ELF-1 (cell line): ENCODE data around the gene TMEM59.
"Not testable (repeated sequence)": the region's sequence is repeated elsewhere in the genome, so short reads cannot be mapped to it uniquely, and the experiment has no call there.

Experiments
- DNase-seq: peaks from one replicate; pipeline ENCODE4 v3.0.0-alpha.2; 2016; ENCODE audit warnings: low read depth, low spot score

Gene TMEM59, protein sequence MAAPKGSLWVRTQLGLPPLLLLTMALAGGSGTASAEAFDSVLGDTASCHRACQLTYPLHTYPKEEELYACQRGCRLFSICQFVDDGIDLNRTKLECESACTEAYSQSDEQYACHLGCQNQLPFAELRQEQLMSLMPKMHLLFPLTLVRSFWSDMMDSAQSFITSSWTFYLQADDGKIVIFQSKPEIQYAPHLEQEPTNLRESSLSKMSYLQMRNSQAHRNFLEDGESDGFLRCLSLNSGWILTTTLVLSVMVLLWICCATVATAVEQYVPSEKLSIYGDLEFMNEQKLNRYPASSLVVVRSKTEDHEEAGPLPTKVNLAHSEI

DNA sequence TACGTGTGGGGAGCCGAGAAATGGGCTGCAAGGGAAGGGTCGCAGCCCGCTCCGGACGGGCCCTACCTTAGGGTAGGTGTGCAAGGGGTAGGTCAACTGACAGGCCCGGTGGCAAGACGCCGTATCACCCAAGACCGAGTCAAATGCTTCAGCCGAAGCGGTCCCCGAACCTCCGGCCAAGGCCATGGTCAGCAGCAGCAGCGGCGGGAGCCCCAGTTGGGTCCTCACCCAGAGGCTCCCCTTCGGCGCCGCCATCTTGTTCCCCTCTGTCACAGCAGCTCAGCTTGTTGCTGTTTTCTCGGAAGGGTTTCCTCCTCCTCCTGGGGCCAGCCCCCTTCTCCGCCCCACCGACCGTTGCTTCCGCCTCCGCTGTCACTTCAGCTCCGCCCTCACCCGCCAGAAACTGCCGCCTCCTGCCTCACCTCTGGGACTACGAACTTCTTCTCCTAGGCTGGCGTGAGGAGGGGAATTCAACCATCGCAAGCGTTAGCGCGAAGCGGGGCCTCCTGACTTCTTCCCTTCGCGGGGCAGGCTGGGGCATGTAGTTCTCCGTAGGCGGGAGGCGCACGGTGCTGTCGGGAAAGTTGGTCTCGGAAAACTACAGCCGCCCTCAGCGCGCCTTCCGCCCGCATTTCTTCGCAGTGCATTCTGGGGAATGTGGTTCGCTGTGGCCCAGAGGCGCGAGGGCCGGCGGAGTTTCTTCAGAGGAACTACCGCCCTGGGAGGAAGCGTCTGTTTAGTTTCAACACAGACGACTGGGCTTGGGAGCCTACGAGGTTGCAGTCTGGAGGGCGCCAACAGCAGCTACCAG, at the start of gene TMEM59, which contains the start of gene TCEANC2:
TMEM59 (minus strand) TSS at position 271 of the 811 bp plus-strand sequence; CDS start at position 255, 16 bp downstream.
TCEANC2 (plus strand) TSS at position 675 of the 811 bp plus-strand sequence. CDS start 815 bp downstream, outside the sequence.
- DNase-seq, result peak; percentile 99

DNA sequence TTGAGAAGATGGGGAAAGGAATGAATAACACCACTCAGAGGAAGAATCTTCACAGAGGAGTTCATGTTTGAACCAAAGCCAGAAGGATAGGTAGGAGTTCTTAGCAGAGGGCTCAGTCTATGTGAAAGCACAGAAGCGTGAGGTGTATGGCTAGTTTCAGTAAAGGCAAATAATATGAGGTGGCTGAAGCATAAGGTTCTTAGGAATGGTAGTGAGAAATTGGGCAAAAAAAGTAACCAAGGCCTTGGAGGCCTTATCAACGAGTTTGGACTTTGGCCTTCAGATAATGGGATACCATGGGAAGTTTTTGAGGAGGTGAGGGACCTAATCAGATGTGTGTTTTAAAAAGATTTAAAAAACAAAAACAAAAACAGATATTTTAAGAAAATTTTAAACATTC, 47.5 kb upstream of the TMEM59 start:
- no peak for DNase-seq

DNA sequence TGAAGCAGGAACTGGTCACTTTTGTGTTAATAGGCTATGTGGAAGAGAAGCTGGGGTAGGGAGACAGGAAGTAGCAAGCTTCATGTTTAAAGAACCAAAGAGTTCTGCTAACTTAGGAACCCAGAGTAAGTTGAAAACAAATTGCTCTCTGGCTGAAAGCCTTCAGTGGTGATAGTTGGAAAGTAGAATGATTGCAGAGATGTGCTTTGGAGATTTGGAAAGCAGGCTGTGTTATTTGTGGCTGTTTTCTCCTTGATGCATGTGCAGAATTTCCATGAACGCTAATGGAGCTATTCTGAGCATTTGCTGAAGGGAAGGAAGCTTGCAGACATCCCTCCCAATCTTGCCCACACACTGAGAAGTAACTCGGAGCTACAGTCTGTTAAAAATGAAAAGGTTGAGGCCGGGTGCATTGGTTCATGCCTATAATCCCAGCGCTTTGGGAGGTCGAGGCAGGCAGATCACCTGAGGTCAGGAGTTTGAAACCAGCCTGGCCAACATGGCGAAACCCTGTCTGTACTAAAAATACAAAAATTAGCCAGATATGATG, 46.1 kb upstream of the TMEM59 start:
- DNase-seq, result no peak

DNA sequence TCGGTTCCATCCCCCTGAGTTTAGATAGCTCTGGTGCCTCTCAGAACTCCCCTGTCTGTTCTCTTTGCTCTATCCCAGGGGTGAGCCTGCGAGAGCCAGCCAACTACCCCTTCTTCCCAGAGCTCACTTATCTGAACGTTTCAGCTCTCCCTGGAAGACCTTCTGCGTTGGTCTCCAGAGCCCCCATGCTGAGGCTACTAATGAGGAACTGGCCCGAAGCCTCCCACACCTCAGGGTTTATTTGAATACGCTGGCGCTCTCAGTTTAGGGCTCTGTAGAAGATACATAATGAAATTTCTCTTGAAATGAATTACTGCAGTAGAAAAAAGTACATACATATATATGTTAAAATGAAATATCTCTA, 43.9 kb upstream of the TMEM59 start:
- no peak for DNase-seq

DNA sequence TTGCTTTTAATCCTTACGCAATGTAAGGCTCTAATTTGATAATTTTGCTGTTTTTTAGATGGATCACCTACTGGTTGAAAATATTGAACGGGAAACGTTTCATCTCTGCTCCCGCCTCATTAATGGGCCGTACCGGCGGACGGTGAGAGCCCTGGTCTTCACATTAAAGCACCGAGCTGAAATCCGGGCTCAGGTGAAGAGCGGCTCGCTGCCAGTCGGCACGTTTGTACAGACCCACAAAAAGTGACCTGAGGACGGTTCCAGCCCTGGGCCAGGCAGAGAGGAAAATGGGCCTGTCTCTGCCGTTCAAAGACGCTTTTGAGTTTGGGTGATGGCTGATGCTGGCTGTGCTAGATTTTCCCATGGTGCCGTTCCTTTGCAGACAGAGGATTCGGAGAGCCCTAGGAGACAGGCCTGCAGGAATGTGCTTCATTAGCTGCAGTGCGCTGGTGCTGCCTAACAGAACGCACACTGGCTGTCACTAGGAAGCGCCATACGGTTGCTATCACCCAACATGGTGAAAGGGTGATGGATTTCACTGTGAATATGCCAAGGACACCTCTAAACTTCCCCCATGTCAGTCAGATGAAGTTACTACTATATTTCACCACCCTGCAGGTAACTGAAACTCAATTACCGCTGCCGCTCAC, 43.3 kb upstream of the TMEM59 start:
- DNase-seq, result no peak

DNA sequence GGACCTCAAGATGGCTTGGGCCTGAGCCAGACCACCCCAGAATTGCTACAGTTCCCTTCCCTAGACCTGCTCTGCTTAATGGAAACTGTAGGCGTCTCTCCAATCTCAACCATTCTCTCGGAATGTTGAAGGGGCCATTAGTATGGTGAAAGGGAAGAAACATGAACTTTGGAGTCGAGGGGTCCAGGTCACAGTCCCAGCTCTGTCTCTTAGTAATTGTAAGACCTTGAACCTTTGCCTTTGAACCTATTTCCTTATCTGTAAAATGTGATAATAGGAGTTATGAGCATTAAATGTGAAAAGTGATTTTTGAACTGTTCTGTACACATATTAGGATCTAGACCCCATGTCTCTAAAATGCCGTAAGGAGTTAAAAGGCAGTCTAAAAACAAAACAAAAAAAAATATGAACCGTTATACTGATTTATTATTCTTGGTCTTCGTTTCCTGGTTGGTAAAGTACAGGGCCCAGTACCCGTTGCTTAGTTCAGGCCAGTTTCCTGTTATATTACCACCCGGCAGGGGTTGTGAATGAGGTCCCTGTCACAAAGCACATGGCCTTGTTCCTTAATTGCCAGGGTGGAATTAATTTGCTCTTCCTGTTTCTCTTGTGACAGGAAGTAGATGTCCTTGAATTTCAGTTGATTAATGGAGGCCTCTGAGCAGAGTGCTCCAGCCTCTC, 42.7 kb upstream of the TMEM59 start:
- no peak for DNase-seq

DNA sequence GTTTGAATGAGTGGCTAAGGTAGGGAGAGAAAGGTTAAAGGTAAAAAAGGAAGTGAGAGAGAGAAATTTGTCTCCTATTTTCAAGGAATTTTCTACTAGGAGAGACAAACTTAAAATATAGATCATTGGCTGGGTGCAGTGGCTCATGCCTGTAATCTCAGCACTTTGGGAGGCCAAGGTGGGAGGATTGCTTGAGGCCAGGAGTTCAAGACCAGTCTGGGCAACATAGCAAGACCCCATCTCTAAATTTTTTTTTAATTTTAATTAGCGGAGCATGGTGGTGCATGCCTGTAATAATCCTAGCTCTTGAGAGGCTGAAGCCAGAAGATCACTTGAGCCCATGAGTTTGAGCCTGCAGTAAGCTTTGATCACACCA, 41.7 kb upstream of the TMEM59 start:
- DNase-seq, result not testable (repeated sequence)

DNA sequence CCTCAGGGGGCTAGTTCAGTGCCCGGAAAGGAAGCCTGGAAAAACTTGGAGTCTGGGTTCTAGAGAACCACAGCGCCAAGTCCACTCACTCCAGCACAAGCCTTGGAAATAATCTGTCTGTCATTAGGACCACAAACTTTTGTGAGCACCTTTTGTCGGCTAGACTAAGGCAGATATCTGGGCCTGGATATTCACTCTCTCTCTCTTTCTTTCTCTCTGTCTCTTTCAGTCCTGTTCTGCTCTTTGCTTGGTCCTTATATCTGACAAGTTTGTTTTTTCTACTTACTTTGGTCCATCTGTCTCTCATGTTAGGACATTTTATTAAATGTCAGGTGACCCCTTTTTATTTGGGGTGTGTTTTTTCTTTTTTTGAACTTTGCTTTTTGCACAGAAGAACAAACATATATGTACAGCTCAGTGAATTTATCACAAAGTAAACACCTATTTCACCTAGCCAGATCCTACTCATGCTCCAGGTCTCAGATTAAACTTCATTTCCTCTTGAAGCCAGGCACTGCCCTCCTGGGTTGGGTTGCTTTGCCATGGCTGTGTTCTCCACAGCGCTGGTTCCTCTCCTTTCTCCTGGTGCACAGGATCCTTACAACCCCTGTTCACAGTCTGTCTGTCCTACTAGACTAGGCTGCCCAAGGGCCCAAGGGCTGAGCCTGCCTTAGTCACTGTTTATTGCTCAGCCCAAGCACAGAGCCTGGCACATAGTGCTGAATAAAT, 41.2 kb upstream of the TMEM59 start:
- DNase-seq, result no peak

DNA sequence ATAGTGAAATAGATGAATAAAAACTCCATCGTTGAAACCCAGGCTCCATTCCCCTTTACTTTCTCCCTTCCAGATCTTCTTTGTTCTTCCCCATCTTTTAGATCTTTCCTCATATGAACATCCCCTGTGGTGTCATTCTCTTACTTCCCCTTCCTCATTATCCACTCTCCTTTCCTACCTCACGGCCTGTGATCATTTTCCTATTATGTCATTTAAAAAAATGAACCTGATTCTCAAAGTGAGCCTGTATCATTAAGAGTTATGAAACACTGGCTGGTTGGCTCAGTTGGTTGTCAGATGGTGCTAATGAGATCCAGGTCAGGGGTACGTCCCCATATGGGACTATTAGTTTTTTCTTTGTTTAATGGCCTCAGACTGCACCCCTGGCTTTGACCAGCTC, 38.7 kb upstream of the TMEM59 start:
- no peak for DNase-seq

DNA sequence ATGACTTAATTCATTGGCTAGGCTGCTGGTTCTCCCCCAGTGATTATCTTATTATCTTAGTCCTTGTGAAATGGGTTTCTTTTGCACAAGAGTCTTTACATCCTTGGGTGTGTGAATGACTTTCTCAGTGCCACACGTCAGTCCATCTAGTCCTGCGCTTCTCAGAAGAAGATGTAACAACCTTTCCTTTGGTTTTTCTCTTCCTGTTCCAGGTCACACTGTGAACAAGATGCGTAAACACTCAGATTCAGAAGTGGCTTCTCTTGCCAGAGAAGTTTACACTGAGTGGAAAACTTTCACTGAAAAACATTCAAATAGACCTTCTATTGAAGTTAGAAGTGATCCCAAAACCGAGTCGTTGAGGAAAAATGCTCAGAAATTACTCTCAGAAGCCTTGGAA, 35.4 kb upstream of the TMEM59 start:
- DNase-seq, result no peak

DNA sequence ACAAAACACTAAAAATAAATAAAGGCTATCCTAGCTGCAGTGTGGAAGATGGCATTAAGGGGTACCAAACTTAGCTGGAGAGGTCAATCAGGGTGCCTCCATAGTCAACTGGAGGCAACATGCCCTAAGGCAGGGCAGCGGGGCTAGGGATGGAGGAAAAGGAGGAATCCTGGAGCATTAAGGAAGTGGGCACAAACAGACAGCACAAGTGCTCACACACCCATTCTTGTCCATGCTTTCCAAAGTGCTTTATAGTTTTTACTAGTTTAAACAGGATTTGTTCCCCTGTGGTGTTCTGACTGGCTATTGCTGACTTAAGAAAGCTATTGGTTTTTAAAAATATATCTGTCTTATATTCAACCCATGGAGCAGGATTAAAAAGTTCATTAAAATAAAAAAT, 33.8 kb upstream of the TMEM59 start:
- DNase-seq, result no peak

DNA sequence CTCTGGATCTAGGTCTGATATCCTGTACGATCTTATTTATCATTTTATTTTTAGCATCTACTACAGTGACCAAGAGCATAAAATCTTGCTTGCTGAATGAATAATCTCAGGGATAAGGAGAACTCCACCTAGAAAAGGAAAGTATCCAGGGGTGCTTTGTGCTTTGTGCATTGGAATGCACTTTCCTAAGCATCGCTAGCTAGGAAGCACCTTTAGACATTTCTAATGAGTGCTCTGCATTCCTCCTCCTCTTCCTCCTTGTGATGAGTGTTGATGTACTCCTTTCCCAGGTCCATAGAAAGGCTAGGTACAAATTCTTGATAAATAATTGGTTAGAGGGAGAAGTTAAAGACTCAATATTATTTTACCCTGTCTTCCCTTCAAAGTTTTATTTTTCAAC, 31.8 kb upstream of the TMEM59 start:
- no peak for DNase-seq

DNA sequence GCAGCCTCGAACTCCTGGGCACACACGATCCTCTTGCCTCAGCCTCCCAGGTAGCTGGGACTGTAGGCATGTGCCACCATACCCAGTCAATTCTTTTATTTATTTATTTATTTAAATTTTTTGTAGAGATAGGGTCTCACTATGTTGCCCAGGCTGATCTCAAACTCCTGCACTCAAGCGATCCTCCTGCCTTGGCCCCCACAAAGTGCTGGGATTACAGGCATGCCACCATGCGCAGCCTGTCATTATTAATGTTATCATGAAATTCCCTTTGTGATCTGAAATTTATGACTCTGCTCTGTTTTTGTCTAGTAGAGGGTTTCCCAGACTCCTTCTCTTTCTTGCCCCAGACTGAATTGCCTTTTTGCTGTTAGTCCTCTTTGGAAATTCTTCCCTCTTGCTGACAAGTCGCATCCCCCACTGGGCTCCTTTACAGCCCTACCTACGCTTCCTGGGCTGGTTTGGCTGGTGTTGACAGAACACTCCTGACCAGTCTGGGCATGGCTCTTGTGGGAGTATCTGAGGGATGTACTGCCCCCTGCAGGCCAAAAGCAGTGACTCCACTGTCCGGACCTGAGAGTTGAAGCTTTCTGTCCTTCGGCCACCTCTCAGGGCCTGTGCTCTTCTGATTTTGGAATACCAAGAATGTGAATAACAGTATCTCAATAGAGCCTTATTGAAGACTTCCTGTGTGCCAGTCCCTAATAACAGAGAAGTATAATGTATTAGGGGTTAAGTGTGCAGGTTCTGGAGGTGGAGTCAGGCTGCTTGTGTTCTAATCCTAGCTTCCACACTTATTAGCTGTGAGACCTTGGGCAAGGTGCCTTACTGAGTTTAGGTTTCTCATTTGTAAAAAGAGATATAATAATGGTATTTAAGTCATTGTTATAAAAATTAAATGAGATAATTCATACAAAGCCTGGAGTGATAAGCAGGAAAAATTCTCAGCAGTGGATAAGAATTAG, 28.6 kb upstream of the TMEM59 start:
- DNase-seq, result peak; percentile 96

DNA sequence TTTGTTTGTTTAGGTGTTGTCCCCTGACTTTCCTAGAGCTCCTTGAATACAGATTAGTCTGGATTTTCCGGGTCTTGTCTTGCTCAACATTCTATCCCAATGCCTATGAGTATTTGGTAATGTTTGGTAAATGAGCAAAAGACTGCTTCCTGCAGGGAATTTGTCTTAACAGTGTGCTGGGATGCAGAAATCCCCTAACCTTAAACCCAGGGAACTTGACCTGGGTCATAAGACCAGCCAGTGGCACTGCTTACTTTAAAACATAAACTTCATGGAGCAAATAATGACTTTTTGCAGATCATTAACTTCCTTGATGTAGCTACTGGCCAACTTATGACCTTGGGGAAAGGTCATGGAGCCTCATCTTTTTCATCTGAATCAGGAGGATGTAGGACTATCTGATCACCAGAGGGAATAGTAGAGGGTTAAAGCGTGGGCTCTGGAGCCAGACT, 27.6 kb upstream of the TMEM59 start:
- no peak for DNase-seq

DNA sequence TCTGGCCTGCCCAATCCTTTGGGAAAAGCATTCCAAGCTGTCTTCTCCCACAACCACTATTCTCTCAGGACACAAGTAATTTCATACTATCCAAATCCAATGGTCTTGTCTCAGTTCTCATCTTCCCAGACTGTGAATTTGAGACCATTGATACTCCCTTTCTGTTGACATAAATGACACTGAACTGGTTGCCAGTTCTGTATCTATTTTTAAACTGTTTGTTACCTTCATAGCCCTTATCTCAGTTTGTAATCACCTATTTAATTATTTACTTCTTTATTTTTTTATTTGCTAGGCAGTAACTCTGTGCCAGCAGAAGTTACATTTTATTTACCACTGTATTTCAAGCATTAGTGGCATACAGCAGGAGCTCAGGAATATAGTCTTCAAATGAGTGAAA, 24.4 kb upstream of the TMEM59 start:
- no peak for DNase-seq

DNA sequence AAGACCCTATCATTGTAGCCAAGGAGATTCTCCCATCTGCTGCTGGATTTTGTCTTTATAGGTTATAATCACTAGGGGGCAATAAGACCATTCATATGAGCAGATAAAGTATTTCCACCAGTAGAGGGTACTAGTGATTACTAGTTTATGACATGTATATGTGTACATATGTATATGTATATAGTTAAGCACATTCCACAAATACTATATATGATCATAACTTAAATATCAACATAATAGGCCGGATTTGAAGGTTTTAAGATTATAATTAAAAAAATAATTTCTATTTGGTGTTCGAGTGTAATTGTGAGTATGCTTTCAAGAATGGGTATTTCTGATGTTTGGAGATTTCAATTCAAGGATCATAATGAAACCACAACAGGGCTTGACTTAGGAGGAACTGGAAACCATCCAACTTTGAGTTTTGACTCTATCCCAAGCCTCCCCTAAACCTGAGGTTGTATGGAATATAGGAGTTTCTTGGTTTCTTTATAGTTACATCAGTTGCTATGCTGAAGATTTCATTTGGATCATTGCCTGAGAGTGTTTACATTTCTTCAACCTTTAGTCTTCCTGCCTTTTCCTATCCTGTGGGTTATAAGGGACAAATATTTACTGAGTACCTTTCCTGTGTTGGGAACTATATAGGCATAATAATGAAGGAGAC, 17.3 kb upstream of the TMEM59 start:
- no peak for DNase-seq

DNA sequence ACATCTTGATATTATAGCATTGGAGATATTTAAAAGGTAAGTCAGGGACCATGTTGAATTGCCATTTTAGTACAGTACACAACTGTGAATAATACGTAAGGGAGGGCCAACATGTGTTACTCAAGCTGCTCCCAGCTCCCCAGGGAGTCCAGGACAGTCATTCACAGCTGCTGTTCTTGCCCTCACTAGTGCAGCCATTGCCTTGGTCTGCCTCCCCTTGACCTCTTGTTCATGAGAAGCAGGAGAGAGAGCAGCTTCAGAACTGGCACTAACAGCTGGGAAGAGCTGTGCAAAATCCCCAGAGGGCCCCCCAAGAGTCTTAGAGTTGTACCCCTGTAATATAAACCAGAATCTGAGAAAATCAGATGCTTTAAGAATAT, 16.8 kb upstream of the TMEM59 start:
- no peak for DNase-seq

DNA sequence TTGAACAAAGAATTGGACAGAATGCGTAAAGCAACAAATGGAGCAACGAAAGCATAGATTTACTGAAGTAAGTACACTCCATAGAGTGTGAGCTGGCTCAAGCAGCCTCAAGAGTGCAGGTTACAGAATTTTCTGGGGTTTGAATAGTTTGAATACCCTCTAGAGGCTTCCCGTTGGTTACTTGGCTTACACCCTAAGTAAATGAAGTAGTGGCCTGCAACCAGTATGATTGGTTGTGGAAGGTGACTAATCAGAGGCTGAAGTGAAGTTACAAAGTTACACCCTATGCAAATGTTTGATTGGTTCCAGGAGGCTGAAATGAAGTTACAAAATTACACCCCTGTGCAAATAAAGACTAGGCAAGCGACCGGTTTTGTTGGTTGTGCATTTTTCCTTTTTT, 11.3 kb upstream of the TMEM59 start:
- DNase-seq, result no peak

DNA sequence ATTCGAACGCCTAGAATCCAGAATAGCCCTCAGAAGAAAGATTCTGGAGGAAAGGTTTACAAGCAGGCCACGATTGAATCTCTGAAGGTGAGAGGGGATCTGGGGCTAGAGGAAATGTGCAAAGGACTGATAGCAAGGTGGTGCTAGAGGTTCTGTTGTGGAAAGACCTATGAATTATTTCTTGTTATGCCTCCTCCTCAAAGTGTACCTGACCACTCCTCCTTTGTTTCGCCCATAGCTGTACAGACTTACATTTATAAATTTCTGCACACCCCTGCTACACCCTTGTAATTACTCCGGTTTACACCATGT, 1.4 kb upstream of the TMEM59 start:
- DNase-seq, result no peak
